ENCODE data around the gene MEIG1.
"Not testable (repeated sequence)": the region's sequence is repeated elsewhere in the genome, so short reads cannot be mapped to it uniquely, and the experiment has no call there.

DNA sequence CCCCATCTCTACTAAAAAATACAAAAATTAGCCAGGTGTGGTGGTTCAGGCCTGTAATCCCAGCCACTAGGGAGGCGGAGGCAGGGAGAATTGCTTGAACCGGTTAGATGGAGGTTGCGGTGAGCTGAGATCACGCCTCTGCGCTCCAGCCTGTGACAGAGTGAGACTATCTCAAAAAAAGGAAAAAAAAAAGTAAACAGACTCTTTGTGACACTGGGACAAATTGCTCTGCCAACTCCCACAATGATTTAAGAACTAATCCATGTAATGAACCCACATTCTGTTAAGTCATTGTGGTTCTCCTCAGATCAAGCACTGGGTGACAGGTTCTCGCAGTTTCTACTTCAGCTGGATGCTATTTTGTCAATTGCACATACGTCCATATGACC is 16.2 kb upstream of the MEIG1 start:
- not testable (repeated sequence) for TF ChIP-seq RAD21 (conservative IDR thresholded peaks at IDR 0.05); TAF1 (IDR thresholded peaks at IDR 0.05; ENCODE audit: low read depth); EP300 (conservative IDR thresholded peaks at IDR 0.05; ENCODE audit: poor library complexity, severe bottlenecking); POLR2AphosphoS5 (IDR thresholded peaks at IDR 0.05); EZH2 (IDR thresholded peaks at IDR 0.05; ENCODE audit: borderline replicate concordance, insufficient read depth, low read length, poor library complexity, severe bottlenecking); MXI1 (conservative IDR thresholded peaks at IDR 0.05; ENCODE audit: poor library complexity, severe bottlenecking)
- TF ChIP-seq, protein P1, sequence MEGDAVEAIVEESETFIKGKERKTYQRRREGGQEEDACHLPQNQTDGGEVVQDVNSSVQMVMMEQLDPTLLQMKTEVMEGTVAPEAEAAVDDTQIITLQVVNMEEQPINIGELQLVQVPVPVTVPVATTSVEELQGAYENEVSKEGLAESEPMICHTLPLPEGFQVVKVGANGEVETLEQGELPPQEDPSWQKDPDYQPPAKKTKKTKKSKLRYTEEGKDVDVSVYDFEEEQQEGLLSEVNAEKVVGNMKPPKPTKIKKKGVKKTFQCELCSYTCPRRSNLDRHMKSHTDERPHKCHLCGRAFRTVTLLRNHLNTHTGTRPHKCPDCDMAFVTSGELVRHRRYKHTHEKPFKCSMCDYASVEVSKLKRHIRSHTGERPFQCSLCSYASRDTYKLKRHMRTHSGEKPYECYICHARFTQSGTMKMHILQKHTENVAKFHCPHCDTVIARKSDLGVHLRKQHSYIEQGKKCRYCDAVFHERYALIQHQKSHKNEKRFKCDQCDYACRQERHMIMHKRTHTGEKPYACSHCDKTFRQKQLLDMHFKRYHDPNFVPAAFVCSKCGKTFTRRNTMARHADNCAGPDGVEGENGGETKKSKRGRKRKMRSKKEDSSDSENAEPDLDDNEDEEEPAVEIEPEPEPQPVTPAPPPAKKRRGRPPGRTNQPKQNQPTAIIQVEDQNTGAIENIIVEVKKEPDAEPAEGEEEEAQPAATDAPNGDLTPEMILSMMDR (IDR thresholded peaks at IDR 0.05; ENCODE audit: poor library complexity, severe bottlenecking) = not testable (repeated sequence)
- TF ChIP-seq, protein P2, sequence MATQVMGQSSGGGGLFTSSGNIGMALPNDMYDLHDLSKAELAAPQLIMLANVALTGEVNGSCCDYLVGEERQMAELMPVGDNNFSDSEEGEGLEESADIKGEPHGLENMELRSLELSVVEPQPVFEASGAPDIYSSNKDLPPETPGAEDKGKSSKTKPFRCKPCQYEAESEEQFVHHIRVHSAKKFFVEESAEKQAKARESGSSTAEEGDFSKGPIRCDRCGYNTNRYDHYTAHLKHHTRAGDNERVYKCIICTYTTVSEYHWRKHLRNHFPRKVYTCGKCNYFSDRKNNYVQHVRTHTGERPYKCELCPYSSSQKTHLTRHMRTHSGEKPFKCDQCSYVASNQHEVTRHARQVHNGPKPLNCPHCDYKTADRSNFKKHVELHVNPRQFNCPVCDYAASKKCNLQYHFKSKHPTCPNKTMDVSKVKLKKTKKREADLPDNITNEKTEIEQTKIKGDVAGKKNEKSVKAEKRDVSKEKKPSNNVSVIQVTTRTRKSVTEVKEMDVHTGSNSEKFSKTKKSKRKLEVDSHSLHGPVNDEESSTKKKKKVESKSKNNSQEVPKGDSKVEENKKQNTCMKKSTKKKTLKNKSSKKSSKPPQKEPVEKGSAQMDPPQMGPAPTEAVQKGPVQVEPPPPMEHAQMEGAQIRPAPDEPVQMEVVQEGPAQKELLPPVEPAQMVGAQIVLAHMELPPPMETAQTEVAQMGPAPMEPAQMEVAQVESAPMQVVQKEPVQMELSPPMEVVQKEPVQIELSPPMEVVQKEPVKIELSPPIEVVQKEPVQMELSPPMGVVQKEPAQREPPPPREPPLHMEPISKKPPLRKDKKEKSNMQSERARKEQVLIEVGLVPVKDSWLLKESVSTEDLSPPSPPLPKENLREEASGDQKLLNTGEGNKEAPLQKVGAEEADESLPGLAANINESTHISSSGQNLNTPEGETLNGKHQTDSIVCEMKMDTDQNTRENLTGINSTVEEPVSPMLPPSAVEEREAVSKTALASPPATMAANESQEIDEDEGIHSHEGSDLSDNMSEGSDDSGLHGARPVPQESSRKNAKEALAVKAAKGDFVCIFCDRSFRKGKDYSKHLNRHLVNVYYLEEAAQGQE (IDR thresholded peaks at IDR 0.05; ENCODE audit: borderline replicate concordance) = not testable (repeated sequence)
